Type B pancreatic cell (in vitro differentiated cells): ENCODE data around the gene TENT4A. TPM values are rescaled to one million over a fixed set of nuclear protein-coding genes. Genes with fewer than 3 reads are reported as not detected.
A peak's percentile ranks its signal among the peaks of the same experiment; 100 is the strongest.

ENCODE experiments used
- DNase-seq: peaks from one replicate; pipeline ENCODE4 v3.0.0; 2021; ENCODE audit warnings: mixed read lengths; ENCODE audit not compliant: unreplicated experiment; ENCODE audit errors: extremely low spot score
- H3K27ac Mint-ChIP-seq: 2 replicates; pipeline ENCODE4 v1.8.0; 2021; ENCODE audit warnings: mild to moderate bottlenecking, mixed read lengths
- H3K27me3 Mint-ChIP-seq: 2 replicates; pipeline ENCODE4 v1.8.0; 2021; ENCODE audit warnings: mixed read lengths
- H3K36me3 Mint-ChIP-seq: 2 replicates; pipeline ENCODE4 v1.8.0; 2021; ENCODE audit warnings: mixed read lengths
- H3K4me1 Mint-ChIP-seq: one replicate; pipeline ENCODE4 v1.8.0; 2021; ENCODE audit warnings: mixed read lengths; ENCODE audit not compliant: unreplicated experiment
- H3K4me3 Mint-ChIP-seq: 2 replicates; pipeline ENCODE4 v1.8.0; 2021; ENCODE audit warnings: mild to moderate bottlenecking, mixed read lengths
- H3K9me3 Mint-ChIP-seq: 2 replicates; pipeline ENCODE4 v1.8.0; 2021; ENCODE audit warnings: mixed read lengths
- CTCF ChIP-seq: fragments of 200-600 bp; sonication (generic); conservative IDR thresholded peaks from 2 replicates; pipeline ENCODE4 v1.5.0; 2021; ENCODE audit warnings: antibody characterized with exemption, mild to moderate bottlenecking
- total RNA-seq: library from RNA; stranded (reverse); gene quantifications from 2 replicates; pipeline ENCODE4 v1.2.1, GENCODE V29; 2021; ENCODE audit warnings: low replicate concordance

TENT4A gene
- total RNA-seq, 1 donor from 2014 or later, result 34.1 TPM

GRCh38 chr5:6733411-6734242 lies 20.4 kb downstream of the TENT4A start:
- Mint-ChIP-seq H3K27ac (no peak overlapping the region), H3K27me3 (no peaks in the 10 kb centered on the region), H3K36me3 (peaks cover 13% of the 10 kb centered on the region), H3K9me3 (no peaks in the 10 kb centered on the region), H3K4me1 (peaks cover 37% of the 10 kb centered on the region), H3K4me3 (no peak overlapping the region)
- no peak for DNase-seq
- no peak for TF ChIP-seq CTCF

- Mint-ChIP-seq H3K4me3 (no peak overlapping the region), H3K27ac (no peak overlapping the region), H3K36me3 (peaks cover 14% of the 10 kb centered on the region), H3K27me3 (no peaks in the 10 kb centered on the region), H3K4me1 (peaks cover 33% of the 10 kb centered on the region), H3K9me3 (no peaks in the 10 kb centered on the region)
- no peak for DNase-seq
- TF ChIP-seq CTCF, result no peak
Observed at GRCh38 chr5:6734243-6734700, 21.0 kb downstream of the TENT4A start.

GRCh38 chr5:6734781-6735180 lies 21.5 kb downstream of the TENT4A start:
- no peak for DNase-seq
- no peak overlapping the region for H3K27ac Mint-ChIP-seq
- no peaks in the 10 kb centered on the region for H3K27me3 Mint-ChIP-seq
- H3K36me3 Mint-ChIP-seq, result peaks cover 14% of the 10 kb centered on the region
- H3K4me3 Mint-ChIP-seq, result no peak overlapping the region
- peaks cover 31% of the 10 kb centered on the region for H3K4me1 Mint-ChIP-seq
- no peak for TF ChIP-seq CTCF
- no peaks in the 10 kb centered on the region for H3K9me3 Mint-ChIP-seq

GRCh38 chr5:6736106-6736505 lies 22.9 kb downstream of the TENT4A start:
- TF ChIP-seq CTCF, result no peak

GRCh38 chr5:6736524-6737042 lies 23.4 kb downstream of the TENT4A start:
- Mint-ChIP-seq H3K9me3 (no peaks in the 10 kb centered on the region), H3K27me3 (no peaks in the 10 kb centered on the region), H3K36me3 (peaks cover 18% of the 10 kb centered on the region), H3K27ac (no peak overlapping the region), H3K4me1 (peaks cover 24% of the 10 kb centered on the region), H3K4me3 (no peak overlapping the region)
- no peak for TF ChIP-seq CTCF
- DNase-seq, result peak; percentile 58

More at GRCh38 chr5:6736106-6736505, 22.9 kb downstream of the TENT4A start:
- Mint-ChIP-seq H3K4me1 (peaks cover 27% of the 10 kb centered on the region), H3K27me3 (no peaks in the 10 kb centered on the region), H3K4me3 (no peak overlapping the region), H3K9me3 (no peaks in the 10 kb centered on the region), H3K27ac (no peak overlapping the region), H3K36me3 (peaks cover 18% of the 10 kb centered on the region)
- peak; percentile 32 for DNase-seq
